NCI-H1436 treated with DMSO at 0.1 percent for 48 hours (cell line): ENCODE data around the gene DNAAF5.

Experiments
- DNase-seq: peaks from one replicate; lab custom pipeline; 2025; lab: John Stamatoyannopoulos, UW

Gene DNAAF5

DNA sequence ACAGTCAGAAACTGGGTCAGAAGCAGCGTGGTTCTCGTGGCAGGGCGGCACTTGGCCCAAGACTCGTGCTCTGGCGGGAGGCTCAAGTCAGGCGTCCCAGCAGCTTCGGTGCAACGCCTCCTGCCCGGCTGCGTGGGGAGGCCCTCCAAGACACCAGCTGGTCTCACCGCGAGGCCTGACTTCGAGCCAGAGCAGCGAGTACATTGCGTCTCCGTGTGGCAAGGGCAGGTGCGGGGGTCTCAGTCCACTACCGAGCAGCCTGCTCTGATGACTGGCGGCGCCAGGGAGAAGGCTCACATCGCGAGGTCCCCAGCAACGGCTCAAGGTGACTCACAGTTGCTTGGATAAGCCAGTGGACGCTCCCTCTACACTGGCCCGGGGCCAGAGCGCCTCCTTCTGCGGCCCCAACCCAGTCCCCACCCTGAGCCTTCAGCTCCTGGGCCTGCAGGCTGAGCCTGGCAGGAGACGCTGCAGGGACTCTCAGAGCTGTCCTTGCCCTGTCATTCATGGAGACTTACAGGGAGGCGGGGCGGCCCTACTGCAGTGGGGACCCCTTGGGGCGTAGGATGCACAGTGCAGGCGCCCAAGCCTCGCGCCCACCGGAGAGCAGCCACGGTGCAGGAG is 42.5 kb downstream of the DNAAF5 start:
- no peak for DNase-seq

- DNase-seq = no peak
Observed at GRCh38 chr7:770336-770735, 43.8 kb downstream of the DNAAF5 start.

GRCh38 chr7:770741-771166 is 44.3 kb downstream of the DNAAF5 start:
- DNase-seq = no peak

DNA sequence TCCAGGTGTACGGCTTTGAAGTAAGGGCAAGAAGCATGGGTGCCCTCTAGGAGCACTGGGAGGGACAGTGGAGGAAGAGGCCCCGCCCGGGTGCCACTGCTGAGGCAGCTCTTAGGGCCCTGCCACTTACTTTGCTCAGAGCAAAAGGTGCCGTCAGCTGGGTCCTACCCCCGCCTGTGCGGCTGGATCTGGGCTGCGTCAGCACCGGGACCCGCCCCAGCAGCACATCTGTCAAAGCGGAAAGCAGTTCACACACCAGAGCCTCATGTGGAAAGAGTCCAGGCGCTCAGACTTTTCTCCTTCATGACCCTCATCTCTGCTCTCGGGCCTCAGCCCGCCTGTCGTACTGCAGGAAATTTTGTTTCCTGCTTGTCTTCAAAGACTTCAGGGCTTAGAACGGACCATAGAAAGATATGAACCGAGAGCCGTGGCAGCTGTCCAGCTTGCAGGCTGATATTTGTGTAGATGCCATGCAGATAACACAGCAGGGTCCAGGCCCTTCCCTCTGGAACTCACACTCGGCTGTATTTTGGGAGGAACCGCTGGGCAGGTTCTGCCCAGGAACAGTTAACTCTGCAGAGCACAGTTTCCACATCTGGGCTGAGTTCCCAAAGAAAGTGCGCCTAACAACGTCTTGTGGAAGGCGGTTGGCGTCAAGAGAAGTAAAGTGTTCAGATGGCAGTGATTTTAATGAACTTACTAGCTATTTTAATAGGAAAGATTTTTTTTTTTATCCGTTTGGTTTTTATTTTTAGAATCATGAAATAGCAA is 44.9 kb downstream of the DNAAF5 start:
- DNase-seq = no peak

DNA sequence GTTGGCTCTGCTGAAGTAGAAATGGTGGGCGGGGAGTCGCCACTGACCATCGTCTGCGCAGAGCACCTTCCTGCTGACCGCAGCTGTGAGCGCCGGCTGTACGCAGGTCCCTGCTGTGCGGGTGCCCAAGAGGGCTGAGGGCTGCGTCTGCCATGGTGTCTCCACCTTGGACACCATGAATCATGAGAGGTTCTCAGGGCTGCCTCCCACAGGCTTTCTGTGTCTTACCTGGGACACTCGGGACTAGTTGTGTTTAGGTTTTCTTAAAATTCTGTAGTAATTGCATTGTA is 45.5 kb downstream of the DNAAF5 start:
- DNase-seq = no peak

- DNase-seq = no peak
Observed at GRCh38 chr7:772392-772791, 45.9 kb downstream of the DNAAF5 start.

DNA sequence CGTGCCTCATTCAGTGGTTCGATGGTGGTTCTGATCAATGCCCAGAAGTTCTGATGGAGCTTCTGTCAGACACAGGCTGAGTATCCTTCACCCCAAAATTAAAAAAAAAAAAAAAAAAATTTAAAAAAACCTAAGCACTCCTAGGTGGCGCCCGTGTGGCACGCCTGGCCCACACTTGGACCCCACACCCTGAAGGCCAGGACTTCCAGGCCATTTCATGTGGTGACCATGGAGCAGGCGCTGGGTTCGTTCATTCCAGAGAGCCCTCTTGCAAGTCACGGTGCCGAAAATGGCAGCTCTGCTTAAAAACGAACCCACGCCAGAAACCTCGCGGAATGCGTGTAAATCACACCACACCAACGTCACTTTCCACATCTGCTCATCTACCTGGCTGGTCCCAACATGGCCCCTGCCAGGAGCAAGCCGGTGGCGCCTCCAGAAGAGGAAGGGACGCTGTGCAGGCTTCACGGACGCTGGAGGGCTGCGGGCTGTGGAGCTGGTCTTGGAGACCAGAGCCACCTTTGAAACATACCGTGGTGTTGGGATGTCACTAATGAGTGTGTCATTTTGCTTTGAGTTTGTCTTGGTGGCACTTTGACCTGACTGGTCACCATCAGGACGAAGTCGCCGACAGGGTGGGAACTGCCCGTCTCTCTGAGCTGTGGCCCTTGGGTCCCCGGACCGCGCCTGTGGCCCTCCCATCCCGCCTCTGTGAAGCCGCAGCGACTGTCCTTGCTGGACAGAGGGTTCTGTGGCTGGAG is 46.5 kb downstream of the DNAAF5 start:
- DNase-seq = no peak

GRCh38 chr7:773622-773915 is 47.1 kb downstream of the DNAAF5 start:
- no peak for DNase-seq

- DNase-seq = no peak
Observed at GRCh38 chr7:774161-775109, 47.9 kb downstream of the DNAAF5 start.

- DNase-seq = no peak
Observed at GRCh38 chr7:776381-776780, 49.9 kb downstream of the DNAAF5 start.

GRCh38 chr7:776992-777727 is 50.7 kb downstream of the DNAAF5 start:
- DNase-seq = no peak

DNA sequence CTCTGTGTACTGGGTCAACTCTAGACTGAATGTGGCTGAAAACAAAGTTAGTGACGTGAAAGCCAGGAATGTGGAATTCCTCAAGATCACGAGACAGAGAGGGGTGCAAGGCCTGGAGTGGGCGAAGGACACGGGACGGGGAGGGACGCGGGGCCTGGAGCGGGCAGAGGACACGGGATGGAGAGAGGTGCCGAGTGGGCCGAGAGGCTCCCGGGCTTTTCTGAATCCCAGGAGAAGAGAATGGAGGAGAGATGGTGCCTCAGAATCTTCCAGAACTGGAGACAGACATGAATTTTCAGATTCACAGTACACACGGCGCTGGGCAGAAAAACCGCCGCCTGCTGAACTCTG is 51.2 kb downstream of the DNAAF5 start:
- no peak for DNase-seq

- no peak for DNase-seq
Observed at GRCh38 chr7:778271-778967, 51.9 kb downstream of the DNAAF5 start.

GRCh38 chr7:778968-779451 is 52.5 kb downstream of the DNAAF5 start:
- no peak for DNase-seq

DNA sequence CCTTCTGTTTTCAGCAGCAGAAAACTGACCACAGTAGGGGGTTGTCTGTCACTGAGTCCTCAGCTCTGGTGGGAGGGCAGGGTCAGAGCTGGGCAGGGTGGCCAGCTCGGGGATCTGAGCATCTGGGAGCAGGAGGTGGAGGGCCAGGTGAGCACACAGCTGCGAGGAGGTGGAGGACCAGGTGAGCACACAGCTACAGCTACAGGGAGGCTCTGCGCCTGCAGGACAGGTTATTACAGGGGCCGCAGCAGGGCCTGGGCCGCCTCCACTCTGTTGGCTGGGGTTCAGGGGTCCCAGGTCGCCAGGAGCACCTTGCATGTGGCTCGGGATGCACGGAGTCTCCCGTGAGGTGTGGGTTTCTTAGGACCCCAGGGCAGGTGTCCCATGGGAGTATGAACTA is 53.0 kb downstream of the DNAAF5 start:
- no peak for DNase-seq

DNA sequence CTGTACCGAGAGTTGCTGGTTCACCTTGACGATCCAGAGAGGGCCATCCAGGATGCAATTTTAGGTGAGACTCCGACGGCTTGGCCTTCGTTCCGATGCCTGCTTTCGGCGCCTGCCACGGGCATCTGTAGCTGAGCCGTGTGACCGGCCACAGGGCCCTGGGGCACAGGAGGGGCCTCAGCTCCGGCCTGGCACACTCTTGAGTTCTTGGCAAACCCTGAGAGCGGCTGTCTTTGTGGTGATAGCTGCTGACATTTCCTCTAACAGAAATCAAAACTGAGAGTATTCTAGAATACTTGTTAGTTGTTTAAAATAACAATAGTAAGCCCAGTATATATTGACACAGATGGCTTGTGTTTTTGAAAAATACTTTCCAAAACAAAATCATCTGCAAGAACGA is 53.6 kb downstream of the DNAAF5 start:
- DNase-seq = no peak

- no peak for DNase-seq
Observed at GRCh38 chr7:780516-780915, 54.0 kb downstream of the DNAAF5 start.

DNA sequence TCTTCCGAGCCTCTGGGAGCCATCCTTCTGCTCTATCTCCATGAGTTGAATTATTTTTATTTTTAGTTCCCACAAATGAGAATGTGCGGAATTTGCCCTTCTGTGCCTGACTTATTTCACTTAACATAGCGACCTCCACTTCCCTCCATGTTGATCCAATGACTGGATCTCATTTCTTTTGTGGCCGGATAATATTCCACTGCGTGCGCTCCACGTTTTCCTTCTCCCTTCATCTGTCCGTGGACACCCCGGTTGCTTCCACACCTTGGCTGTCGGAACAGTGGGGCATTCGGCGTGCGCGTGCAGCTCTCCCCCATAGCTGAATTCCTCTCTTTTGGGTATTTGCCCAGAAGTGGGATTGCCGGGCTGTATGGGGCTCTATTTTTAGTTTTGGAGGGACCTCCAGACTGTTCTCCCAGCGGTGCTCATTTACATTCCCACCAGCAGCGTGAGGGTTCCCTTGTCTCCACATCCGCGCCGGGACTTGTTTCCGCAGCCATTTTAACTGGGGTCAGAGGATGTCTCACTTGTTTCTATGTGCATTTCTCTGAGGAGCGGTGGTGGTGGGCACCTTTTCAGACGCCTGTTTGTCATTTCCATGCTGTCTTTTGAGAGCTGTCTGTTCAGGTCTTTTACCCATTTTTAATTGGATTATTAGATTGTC is 54.8 kb downstream of the DNAAF5 start:
- DNase-seq = no peak

- no peak for DNase-seq
Observed at GRCh38 chr7:781936-782529, 55.5 kb downstream of the DNAAF5 start.
